ENCODE data around the gene CCDC12.

- TF ChIP-seq CTCF (conservative IDR thresholded peaks at IDR 0.05) (no peak), ZFX (IDR thresholded peaks at IDR 0.05) (no peak)
Measured at GRCh38 chr3:46878781-46879436, 97.6 kb downstream of the CCDC12 start.
